Measurements from ENCODE around the gene CDAN1. TPM values are rescaled to one million over a fixed set of nuclear protein-coding genes. Genes with fewer than 3 reads are reported as not detected.

Gene CDAN1
- total and polyA plus RNA-seq, 2 donors from 2014 or later: 7.0 to 13.1 TPM

- no peaks in the 10 kb centered on the region for H3K27me3 ChIP-seq (ENCODE audit: control insufficient read depth, insufficient read depth, low read length)
- H3K9ac ChIP-seq (ENCODE audit: low read length in 3 of 3): no peak overlapping the region
- FAIRE-seq (no peak), DNase-seq (no peak)
- H3K4me1 ChIP-seq (ENCODE audit: control insufficient read depth in 2 of 3, insufficient read depth in 2 of 3, low read depth in 1 of 3, low read length in 3 of 3): no peaks in the 10 kb centered on the region
- no peak overlapping the region for H3K4me3 ChIP-seq (ENCODE audit: low read length in 3 of 3)
- intact Hi-C loops (cut with DNase I): no loop called here
- TF ChIP-seq CTCF (IDR thresholded peaks at IDR 0.05; ENCODE audit: borderline replicate concordance, extremely low read depth, insufficient read depth): no peak
- H3K36me3 ChIP-seq (ENCODE audit: control insufficient read depth in 2 of 3, insufficient read depth in 3 of 3, low read length in 3 of 3): no peaks in the 10 kb centered on the region
- H3K9me3 ChIP-seq (ENCODE audit: control insufficient read depth in 2 of 3, insufficient read depth in 1 of 3, low read length in 3 of 3): no peaks in the 10 kb centered on the region
- H3K27ac ChIP-seq (ENCODE audit: low read depth in 2 of 2, low read length in 2 of 2): no peak overlapping the region
These were observed 24.3 kb downstream of the CDAN1 start for GRCh38 chr15:42712584-42712983.

DNA sequence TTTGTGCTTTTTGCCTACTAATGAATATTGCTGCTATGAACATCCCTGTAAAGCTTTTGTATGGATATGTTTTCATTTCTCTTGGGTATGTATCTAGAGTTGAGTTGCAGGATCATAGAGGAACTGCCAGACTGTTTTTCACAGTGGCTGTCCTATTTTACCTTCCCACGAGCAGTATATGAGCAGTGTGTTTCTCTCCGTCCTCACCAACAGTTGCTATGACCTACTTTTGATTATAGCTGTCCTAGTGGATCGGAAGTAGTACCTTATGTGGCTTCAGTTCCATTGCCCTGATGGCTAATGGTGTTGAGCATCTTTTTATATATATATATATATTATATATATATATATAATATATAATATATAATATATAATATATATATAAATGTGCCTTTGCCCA lies 25.2 kb downstream of the CDAN1 start:
- Histone ChIP-seq H3K27me3 (ENCODE audit: control insufficient read depth, insufficient read depth, low read length) (no peaks in the 10 kb centered on the region), H3K27ac (ENCODE audit: low read depth in 2 of 2, low read length in 2 of 2) (no peak overlapping the region), H3K9me3 (ENCODE audit: control insufficient read depth in 2 of 3, insufficient read depth in 1 of 3, low read length in 3 of 3) (no peaks in the 10 kb centered on the region), H3K4me1 (ENCODE audit: control insufficient read depth in 2 of 3, insufficient read depth in 2 of 3, low read depth in 1 of 3, low read length in 3 of 3) (no peaks in the 10 kb centered on the region), H3K4me3 (ENCODE audit: low read length in 3 of 3) (no peak overlapping the region), H3K9ac (ENCODE audit: low read length in 3 of 3) (no peak overlapping the region), H3K36me3 (ENCODE audit: control insufficient read depth in 2 of 3, insufficient read depth in 3 of 3, low read length in 3 of 3) (no peaks in the 10 kb centered on the region)
- no peak for TF ChIP-seq CTCF (IDR thresholded peaks at IDR 0.05; ENCODE audit: borderline replicate concordance, extremely low read depth, insufficient read depth)
- no peak for FAIRE-seq
- intact Hi-C loops (cut with DNase I): no loop called here
- DNase-seq: no peak

DNA sequence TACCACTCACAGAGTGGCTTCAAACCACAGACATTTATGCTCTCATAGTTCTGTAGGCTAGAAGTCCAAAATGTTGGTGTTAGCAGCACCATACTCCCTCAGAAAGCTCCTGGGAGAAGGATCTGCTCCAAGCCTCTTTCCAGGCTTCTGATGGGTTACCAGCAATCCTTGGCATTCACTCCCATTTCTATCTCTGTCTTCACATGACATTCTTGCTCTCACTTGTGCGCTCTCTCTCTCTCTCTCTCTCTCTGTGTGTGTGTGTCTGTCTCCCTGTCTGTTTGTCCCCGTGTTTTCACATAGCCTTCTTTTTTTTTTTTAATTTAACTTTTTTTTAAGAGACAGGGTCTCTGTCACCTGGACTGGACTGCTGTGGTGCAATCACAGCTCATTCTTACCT lies 26.3 kb downstream of the CDAN1 start:
- Histone ChIP-seq H3K9me3 (ENCODE audit: control insufficient read depth in 2 of 3, insufficient read depth in 1 of 3, low read length in 3 of 3) (no peaks in the 10 kb centered on the region), H3K36me3 (ENCODE audit: control insufficient read depth in 2 of 3, insufficient read depth in 3 of 3, low read length in 3 of 3) (no peaks in the 10 kb centered on the region), H3K27me3 (ENCODE audit: control insufficient read depth, insufficient read depth, low read length) (no peaks in the 10 kb centered on the region), H3K4me3 (ENCODE audit: low read length in 3 of 3) (no peak overlapping the region), H3K27ac (ENCODE audit: low read depth in 2 of 2, low read length in 2 of 2) (no peak overlapping the region), H3K9ac (ENCODE audit: low read length in 3 of 3) (no peak overlapping the region), H3K4me1 (ENCODE audit: control insufficient read depth in 2 of 3, insufficient read depth in 2 of 3, low read depth in 1 of 3, low read length in 3 of 3) (no peaks in the 10 kb centered on the region)
- DNase-seq: no peak
- no peak for TF ChIP-seq CTCF (IDR thresholded peaks at IDR 0.05; ENCODE audit: borderline replicate concordance, extremely low read depth, insufficient read depth)
- no peak for FAIRE-seq
- intact Hi-C loops (cut with DNase I): no loop called here

GRCh38 chr15:42707873-42708544 lies 28.9 kb downstream of the CDAN1 start:
- intact Hi-C loops (cut with DNase I): no loop called here
- FAIRE-seq: no peak
- no peak overlapping the region for H3K27ac ChIP-seq (ENCODE audit: low read depth in 2 of 2, low read length in 2 of 2)

More at GRCh38 chr15:42707873-42708544, 28.9 kb downstream of the CDAN1 start:
- no peaks in the 10 kb centered on the region for H3K27me3 ChIP-seq (ENCODE audit: control insufficient read depth, insufficient read depth, low read length)
- TF ChIP-seq CTCF (IDR thresholded peaks at IDR 0.05; ENCODE audit: borderline replicate concordance, extremely low read depth, insufficient read depth): no peak
- DNase-seq: no peak
- H3K4me1 ChIP-seq (ENCODE audit: control insufficient read depth in 2 of 3, insufficient read depth in 2 of 3, low read depth in 1 of 3, low read length in 3 of 3): no peaks in the 10 kb centered on the region
- H3K4me3 ChIP-seq (ENCODE audit: low read length in 3 of 3): no peak overlapping the region
- H3K9ac ChIP-seq (ENCODE audit: low read length in 3 of 3): no peak overlapping the region
- H3K9me3 ChIP-seq (ENCODE audit: control insufficient read depth in 2 of 3, insufficient read depth in 1 of 3, low read length in 3 of 3): no peaks in the 10 kb centered on the region
- no peaks in the 10 kb centered on the region for H3K36me3 ChIP-seq (ENCODE audit: control insufficient read depth in 2 of 3, insufficient read depth in 3 of 3, low read length in 3 of 3)
